ENCODE measurements around the gene OPCML.

OPCML gene

GRCh38 chr11:132551016-132551415 is 981.3 kb downstream of the OPCML start:
- DNase-seq (ENCODE audit: low read depth), result no peak

- DNase-seq (ENCODE audit: low read depth), result no peak
These were observed 982.7 kb downstream of the OPCML start for GRCh38 chr11:132549561-132549960.

GRCh38 chr11:132549001-132549400 is 983.3 kb downstream of the OPCML start:
- DNase-seq (ENCODE audit: low read depth), result peak; percentile 65

GRCh38 chr11:132544007-132544406 is 988.3 kb downstream of the OPCML start:
- DNase-seq (ENCODE audit: low read depth), result no peak

GRCh38 chr11:132541794-132542193 is 990.5 kb downstream of the OPCML start:
- no peak for DNase-seq (ENCODE audit: low read depth)

GRCh38 chr11:132540581-132540980 is 991.7 kb downstream of the OPCML start:
- DNase-seq (ENCODE audit: low read depth), result peak; percentile 58

- DNase-seq (ENCODE audit: low read depth), result no peak
These were observed 992.5 kb downstream of the OPCML start for GRCh38 chr11:132539590-132540368.

GRCh38 chr11:132538642-132539041 is 993.7 kb downstream of the OPCML start:
- no peak for DNase-seq (ENCODE audit: low read depth)

- DNase-seq (ENCODE audit: low read depth), result no peak
These were observed 996.5 kb downstream of the OPCML start for GRCh38 chr11:132535830-132536229.

- DNase-seq (ENCODE audit: low read depth), result peak; percentile 59
These were observed 1000.4 kb downstream of the OPCML start for GRCh38 chr11:132531921-132532320.

- peak; percentile 35 for DNase-seq (ENCODE audit: low read depth)
These were observed 1004.1 kb downstream of the OPCML start for GRCh38 chr11:132528181-132528580.

GRCh38 chr11:132523929-132524328 is 1008.4 kb downstream of the OPCML start:
- no peak for DNase-seq (ENCODE audit: low read depth)

- DNase-seq (ENCODE audit: low read depth), result peak; percentile 71
These were observed 1012.1 kb downstream of the OPCML start for GRCh38 chr11:132520199-132520598.

GRCh38 chr11:132519241-132519815 is 1013.0 kb downstream of the OPCML start:
- DNase-seq (ENCODE audit: low read depth), result peak; percentile 73

GRCh38 chr11:132504501-132505041 is 1027.7 kb downstream of the OPCML start:
- no peak for DNase-seq (ENCODE audit: low read depth)

- DNase-seq (ENCODE audit: low read depth), result no peak
These were observed 1030.9 kb downstream of the OPCML start for GRCh38 chr11:132501356-132501755.

GRCh38 chr11:132499661-132500060 is 1032.6 kb downstream of the OPCML start:
- no peak for DNase-seq (ENCODE audit: low read depth)

- DNase-seq (ENCODE audit: low read depth), result peak; percentile 70
These were observed 1036.0 kb downstream of the OPCML start for GRCh38 chr11:132496341-132496740.

- no peak for DNase-seq (ENCODE audit: low read depth)
These were observed 1038.5 kb downstream of the OPCML start for GRCh38 chr11:132493801-132494200.

GRCh38 chr11:132490978-132491377 is 1041.3 kb downstream of the OPCML start:
- peak; percentile 70 for DNase-seq (ENCODE audit: low read depth)

GRCh38 chr11:132486060-132486459 is 1046.2 kb downstream of the OPCML start:
- DNase-seq (ENCODE audit: low read depth), result no peak

- DNase-seq (ENCODE audit: low read depth), result peak; percentile 63
These were observed 1057.3 kb downstream of the OPCML start for GRCh38 chr11:132475026-132475425.

GRCh38 chr11:132472411-132473172 is 1059.7 kb downstream of the OPCML start:
- DNase-seq (ENCODE audit: low read depth), result peak; percentile 79

Data from EH (cell line).